ENCODE measurements around the gene PKMYT1.
A peak's percentile ranks its signal among the peaks of the same experiment; 100 is the strongest.

The PKMYT1 gene

GRCh38 chr16:2980227-2981176 lies at the start of gene PKMYT1:
PKMYT1 (minus strand) TSS chr16:2980446; CDS start chr16:2979657, 789 bp downstream.
- peak; percentile 97 for DNase-seq

GRCh38 chr16:3029491-3030221 lies 49.4 kb upstream of the PKMYT1 start:
- DNase-seq, result peak; percentile 73

- no peak for DNase-seq
These were observed 48.6 kb upstream of the PKMYT1 start for GRCh38 chr16:3028716-3029319.

GRCh38 chr16:3027983-3028715 lies 47.9 kb upstream of the PKMYT1 start:
- peak; percentile 92 for DNase-seq

GRCh38 chr16:3027489-3027795 lies 47.2 kb upstream of the PKMYT1 start:
- DNase-seq, result no peak

- no peak for DNase-seq
These were observed 46.6 kb upstream of the PKMYT1 start for GRCh38 chr16:3026609-3027488.

GRCh38 chr16:3026003-3026378 lies 45.7 kb upstream of the PKMYT1 start:
- DNase-seq, result no peak

- no peak for DNase-seq
These were observed 45.1 kb upstream of the PKMYT1 start for GRCh38 chr16:3025032-3026002.

GRCh38 chr16:3023669-3024478 lies 43.6 kb upstream of the PKMYT1 start, which contains the start of the genes HCFC1R1 and THOC6:
HCFC1R1 (minus strand) TSS chr16:3023942; CDS start chr16:3023941, 1 bp downstream.
THOC6 (plus strand) TSS chr16:3024035; CDS start chr16:3024327, 292 bp downstream.
- DNase-seq, result peak; percentile 98

- DNase-seq, result peak; percentile 51
These were observed 43.1 kb upstream of the PKMYT1 start for GRCh38 chr16:3023415-3023668.

GRCh38 chr16:3022684-3023414 lies 42.6 kb upstream of the PKMYT1 start:
- DNase-seq, result peak; percentile 23

GRCh38 chr16:3022208-3022683 lies 42.0 kb upstream of the PKMYT1 start:
- DNase-seq, result peak; percentile 95

GRCh38 chr16:3021449-3022207 lies 41.4 kb upstream of the PKMYT1 start:
- peak; percentile 94 for DNase-seq

- peak; percentile 64 for DNase-seq
These were observed 40.6 kb upstream of the PKMYT1 start for GRCh38 chr16:3020604-3021448.

GRCh38 chr16:3020247-3020603 lies 40.0 kb upstream of the PKMYT1 start, which contains the start of gene TNFRSF12A:
TNFRSF12A (plus strand) TSS chr16:3020368; CDS start chr16:3020398, 30 bp downstream.
- DNase-seq, result peak; percentile 81

GRCh38 chr16:3019594-3020246 lies 39.5 kb upstream of the PKMYT1 start:
- DNase-seq, result no peak
